Vagina (tissue), 2 donors: ENCODE data around the gene BRPF3. TPM values are rescaled to one million over a fixed set of nuclear protein-coding genes. Genes with fewer than 3 reads are reported as not detected.
A peak's percentile ranks its signal among the peaks of the same experiment; 100 is the strongest.

Experiments used
- DNase-seq, 2 donors: peaks; one replicate each; pipeline ENCODE4 v3.0.0-alpha.2; 2017; ENCODE audit errors: extremely low spot score in 2 of 2
- H3K27ac ChIP-seq: fragments of 200-600 bp; sonication (generic); one replicate; pipeline ENCODE4 v1.5.1; 2019
- H3K27me3 ChIP-seq: fragments of 200-600 bp; sonication (generic); one replicate; pipeline ENCODE4 v1.5.1; 2019
- H3K36me3 ChIP-seq, 2 donors: fragments of 200-600 bp; sonication (generic); one replicate each; pipeline ENCODE4 v1.5.1; 2017 to 2019
- H3K4me1 ChIP-seq: fragments of 200-600 bp; sonication (generic); one replicate; pipeline ENCODE4 v1.5.1; 2019
- H3K4me3 ChIP-seq, 2 donors: fragments of 200-600 bp; sonication (generic); 1 replicate in 1 of 2; 2 replicates in 1 of 2; pipeline ENCODE4 v1.5.1; 2016 to 2019
- H3K9me3 ChIP-seq: fragments of 200-600 bp; sonication (generic); one replicate; pipeline ENCODE4 v1.5.1; 2019
- CTCF ChIP-seq, 3 experiments: fragments of 450-650 bp in 2 of 3; fragments of 200-600 bp in 1 of 3; sonication (generic) in 1 of 3; IDR thresholded peaks; one replicate each; pipeline ENCODE4 v1.5.1; 2017 to 2019; ENCODE audit warnings: antibody characterized with exemption in 3 of 3, mild to moderate bottlenecking in 2 of 3, moderate library complexity in 2 of 3
- POLR2A ChIP-seq, 2 donors: fragments of 450-650 bp; IDR thresholded peaks; one replicate each; pipeline ENCODE4 v1.6.1; 2017; ENCODE audit warnings: antibody characterized with exemption in 2 of 2, mild to moderate bottlenecking in 2 of 2, moderate library complexity in 2 of 2
- POLR2AphosphoS5 ChIP-seq, 2 donors: sonication (generic); formaldehyde crosslinking; IDR thresholded peaks; one replicate each; pipeline ENCODE4 v1.9.0; 2017; ENCODE audit warnings: antibody characterized with exemption in 2 of 2, mild to moderate bottlenecking in 2 of 2, low read depth in 1 of 2; ENCODE audit not compliant: insufficient read depth in 1 of 2
- intact Hi-C: fragments of 100-400 bp; cut with DNase I; formaldehyde crosslinking; loops from one replicate; pipeline ENCODE4 v1.15.1; 2023
- total RNA-seq: library from RNA; depleted of rRNA; stranded (reverse); fragments of >200 nt; gene quantifications from one replicate; pipeline ENCODE4 v1.2.3, GENCODE V29; 2016

BRPF3 gene
- total RNA-seq, 1 donor from 2014 or later: 18.7 TPM

- peak overlapping the region; percentile 48 for H3K27ac ChIP-seq
- intact Hi-C loops: no loop called here
- H3K4me1 ChIP-seq: peaks cover 24% of the 10 kb centered on the region
- H3K36me3 ChIP-seq: no peaks in the 10 kb centered on the region
- H3K9me3 ChIP-seq: no peaks in the 10 kb centered on the region
- no peak overlapping the region for H3K4me3 ChIP-seq
- DNase-seq: no peak
- H3K27me3 ChIP-seq: no peaks in the 10 kb centered on the region
- TF ChIP-seq CTCF (IDR thresholded peaks at IDR 0.05) (no peak), POLR2A (IDR thresholded peaks at IDR 0.05) (no peak), POLR2AphosphoS5 (IDR thresholded peaks at IDR 0.05; ENCODE audit: insufficient read depth in 1 of 2, low read depth in 1 of 2) (no peak)
Observed at GRCh38 chr6:36247693-36248092, 51.1 kb downstream of the BRPF3 start.

- Histone ChIP-seq H3K4me3 (no peak overlapping the region), H3K27me3 (no peaks in the 10 kb centered on the region), H3K27ac (no peak overlapping the region), H3K4me1 (peaks cover 24% of the 10 kb centered on the region), H3K9me3 (no peaks in the 10 kb centered on the region), H3K36me3 (no peaks in the 10 kb centered on the region)
- TF ChIP-seq POLR2A (IDR thresholded peaks at IDR 0.05): no peak
- TF ChIP-seq CTCF (IDR thresholded peaks at IDR 0.05): no peak
- TF ChIP-seq POLR2AphosphoS5 (IDR thresholded peaks at IDR 0.05; ENCODE audit: insufficient read depth in 1 of 2, low read depth in 1 of 2): no peak
- DNase-seq: no peak
- intact Hi-C loops: no loop called here
Observed at GRCh38 chr6:36248980-36249379, 52.4 kb downstream of the BRPF3 start.

- no peak for TF ChIP-seq CTCF (IDR thresholded peaks at IDR 0.05)
- no peak for TF ChIP-seq POLR2AphosphoS5 (IDR thresholded peaks at IDR 0.05; ENCODE audit: insufficient read depth in 1 of 2, low read depth in 1 of 2)
- no peak for TF ChIP-seq POLR2A (IDR thresholded peaks at IDR 0.05)
- Histone ChIP-seq H3K27me3 (no peaks in the 10 kb centered on the region), H3K36me3 (no peaks in the 10 kb centered on the region), H3K4me1 (peaks cover 24% of the 10 kb centered on the region), H3K4me3 (no peak overlapping the region), H3K9me3 (no peaks in the 10 kb centered on the region), H3K27ac (no peak overlapping the region)
- no peak for DNase-seq
- intact Hi-C loops: no loop called here
Observed at GRCh38 chr6:36249536-36249935, 53.0 kb downstream of the BRPF3 start.

- intact Hi-C loops: no loop called here
- Histone ChIP-seq H3K9me3 (no peaks in the 10 kb centered on the region), H3K4me3 (no peak overlapping the region), H3K27ac (no peak overlapping the region), H3K36me3 (no peaks in the 10 kb centered on the region), H3K4me1 (peaks cover 20% of the 10 kb centered on the region), H3K27me3 (no peaks in the 10 kb centered on the region)
- TF ChIP-seq POLR2A (IDR thresholded peaks at IDR 0.05): no peak
- DNase-seq: no peak
Observed at GRCh38 chr6:36252005-36252404, 55.5 kb downstream of the BRPF3 start.

- Histone ChIP-seq H3K9me3 (peaks cover 6% of the 10 kb centered on the region), H3K36me3 (no peaks in the 10 kb centered on the region), H3K4me1 (peaks cover 7% of the 10 kb centered on the region), H3K4me3 (no peak overlapping the region), H3K27me3 (no peaks in the 10 kb centered on the region), H3K27ac (no peak overlapping the region)
- intact Hi-C loops: no loop called here
- TF ChIP-seq POLR2A (IDR thresholded peaks at IDR 0.05): no peak
- no peak for TF ChIP-seq CTCF (IDR thresholded peaks at IDR 0.05)
- TF ChIP-seq POLR2AphosphoS5 (IDR thresholded peaks at IDR 0.05; ENCODE audit: insufficient read depth in 1 of 2, low read depth in 1 of 2): no peak
- no peak for DNase-seq
Observed at GRCh38 chr6:36263390-36264000, 67.0 kb downstream of the BRPF3 start.
